ENCODE results near the gene RET.

GRCh38 chr10:43083764-43084163 is 6.9 kb downstream of the RET start:
- no peak for TF ChIP-seq PATZ1 (tag by site-specific recombination; IDR thresholded peaks at IDR 0.05)
- TF ChIP-seq, protein P1, sequence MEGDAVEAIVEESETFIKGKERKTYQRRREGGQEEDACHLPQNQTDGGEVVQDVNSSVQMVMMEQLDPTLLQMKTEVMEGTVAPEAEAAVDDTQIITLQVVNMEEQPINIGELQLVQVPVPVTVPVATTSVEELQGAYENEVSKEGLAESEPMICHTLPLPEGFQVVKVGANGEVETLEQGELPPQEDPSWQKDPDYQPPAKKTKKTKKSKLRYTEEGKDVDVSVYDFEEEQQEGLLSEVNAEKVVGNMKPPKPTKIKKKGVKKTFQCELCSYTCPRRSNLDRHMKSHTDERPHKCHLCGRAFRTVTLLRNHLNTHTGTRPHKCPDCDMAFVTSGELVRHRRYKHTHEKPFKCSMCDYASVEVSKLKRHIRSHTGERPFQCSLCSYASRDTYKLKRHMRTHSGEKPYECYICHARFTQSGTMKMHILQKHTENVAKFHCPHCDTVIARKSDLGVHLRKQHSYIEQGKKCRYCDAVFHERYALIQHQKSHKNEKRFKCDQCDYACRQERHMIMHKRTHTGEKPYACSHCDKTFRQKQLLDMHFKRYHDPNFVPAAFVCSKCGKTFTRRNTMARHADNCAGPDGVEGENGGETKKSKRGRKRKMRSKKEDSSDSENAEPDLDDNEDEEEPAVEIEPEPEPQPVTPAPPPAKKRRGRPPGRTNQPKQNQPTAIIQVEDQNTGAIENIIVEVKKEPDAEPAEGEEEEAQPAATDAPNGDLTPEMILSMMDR (tag by site-specific recombination; IDR thresholded peaks at IDR 0.05), result no peak
- TF ChIP-seq YY1 (tag by site-specific recombination; IDR thresholded peaks at IDR 0.05), result no peak

Data from HEK293 (cell line).